HCT116 (cell line): ENCODE results near the gene LHX4. TPM values are rescaled to one million over a fixed set of nuclear protein-coding genes. Genes with fewer than 3 reads are reported as not detected.

Source experiments
- ATAC-seq: fragments of 200-7000 bp; cut with Tn5 transposase; 2 replicates; pipeline ENCODE4 v1.9.1; 2020; ENCODE audit warnings: mild to moderate bottlenecking, moderate library complexity
- BruUV-seq: library from RNA; stranded (reverse); fragments of 400-500 nt; replicated peaks from 2 replicates; lab custom pipeline; 2021; lab: Mats Ljungman, UMichigan
- CTCF ChIA-PET: fragments of 300-600 bp; sonication (Branson Sonifier 250); formaldehyde crosslinking; loops from one replicate; lab custom pipeline; 2021; ENCODE audit warnings: antibody characterized with exemption; lab: Charles Lee
- POLR2A ChIA-PET: fragments of 300-600, 350-600 bp; sonication (Branson Sonifier 250); formaldehyde crosslinking; loops from one replicate; lab custom pipeline; 2021; ENCODE audit warnings: antibody characterized with exemption; lab: Charles Lee
- RAD21 ChIA-PET, 2 experiments: fragments of 300-600 bp; sonication (Branson Sonifier 250); formaldehyde crosslinking; loops; one replicate each; lab custom pipeline; 2023; ENCODE audit warnings: low total read pairs in 2 of 2; ENCODE audit not compliant: uncharacterized antibody in 2 of 2, unreplicated experiment in 2 of 2, low non-redundant PET in 1 of 2; lab: Charles Lee
- DNase-seq: peaks from one replicate; pipeline ENCODE4 v3.0.0-alpha.2; 2010; ENCODE audit warnings: low read depth, low spot score
- H2AFZ ChIP-seq: fragments of 200-600 bp; shearing (Covaris generic), sonication (generic); 2 replicates; pipeline ENCODE4 v1.6.1; 2017; ENCODE audit warnings: low read depth, mixed run types, mixed read lengths, antibody characterized with exemption, low read length; ENCODE audit not compliant: poor library complexity, severe bottlenecking
- H3K27ac ChIP-seq: 2 replicates; pipeline ENCODE4 v1.5.1; 2012; ENCODE audit warnings: low read depth, low read length
- H3K27me3 ChIP-seq: fragments of 200-600 bp; sonication (generic); 2 replicates; pipeline ENCODE4 v1.6.1; 2016; ENCODE audit warnings: mixed run types, low read length, mixed read lengths; ENCODE audit not compliant: insufficient read depth
- H3K36me3 ChIP-seq, 2 experiments: fragments of 200-500 bp in 1 of 2; fragments of 200-600 bp in 1 of 2; sonication (Bioruptor generic) in 1 of 2; sonication (generic) in 1 of 2; 2 replicates each; pipeline versions ENCODE4 v1.5.1 to v1.6.1; 2014 to 2016; ENCODE audit warnings: low read length in 2 of 2, inconsistent platforms in 1 of 2, mixed read lengths in 1 of 2, mixed run types in 1 of 2; ENCODE audit not compliant: insufficient read depth in 2 of 2, control insufficient read depth in 1 of 2
- H3K4me1 ChIP-seq, 2 experiments: fragments of 200-600 bp in 1 of 2; sonication (generic) in 1 of 2; 2 replicates each; pipeline versions ENCODE4 v1.5.1 to v1.6.1; 2012 to 2017; ENCODE audit warnings: low read length in 2 of 2, inconsistent platforms in 1 of 2, mild to moderate bottlenecking in 1 of 2, mixed read lengths in 1 of 2, mixed run types in 1 of 2, moderate library complexity in 1 of 2; ENCODE audit not compliant: insufficient read depth in 2 of 2, control insufficient read depth in 1 of 2
- H3K4me2 ChIP-seq: fragments of 200-600 bp; sonication (generic); 2 replicates; pipeline ENCODE4 v1.6.1; 2017; ENCODE audit warnings: mixed run types, low read length, mixed read lengths
- H3K4me3 ChIP-seq, 2 experiments: fragments of 200-600 bp in 1 of 2; sonication (generic) in 1 of 2; replicated peaks in 1 of 2; 2 replicates each; pipeline ENCODE4 v1.5.1; 2011 to 2016; ENCODE audit warnings: low read length in 2 of 2, control low read depth in 1 of 2, low read depth in 1 of 2, mild to moderate bottlenecking in 1 of 2, mixed read lengths in 1 of 2, mixed run types in 1 of 2
- H3K79me2 ChIP-seq: fragments of 200-600 bp; sonication (generic); 2 replicates; pipeline ENCODE4 v1.6.1; 2017; ENCODE audit warnings: mild to moderate bottlenecking, mixed run types, low read length, moderate library complexity, mixed read lengths; ENCODE audit not compliant: insufficient read depth
- H3K9ac ChIP-seq: fragments of 200-600 bp; sonication (generic); 2 replicates; pipeline ENCODE4 v1.6.1; 2016; ENCODE audit warnings: low read length, mixed read lengths
- H3K9me2 ChIP-seq: fragments of 200-600 bp; sonication (generic), shearing (Covaris generic); 2 replicates; pipeline ENCODE4 v1.6.1; 2017; ENCODE audit warnings: mixed run types, mild to moderate bottlenecking, moderate library complexity; ENCODE audit not compliant: insufficient read depth
- H3K9me3 ChIP-seq, 2 experiments: fragments of 200-500 bp in 1 of 2; fragments of 200-600 bp in 1 of 2; sonication (Bioruptor generic) in 1 of 2; sonication (generic) in 1 of 2; 2 replicates each; pipeline ENCODE4 v1.6.1; 2014 to 2017; ENCODE audit warnings: low read length in 2 of 2, mixed read lengths in 2 of 2, inconsistent platforms in 1 of 2, low read depth in 1 of 2, mild to moderate bottlenecking in 1 of 2, mixed run types in 1 of 2, moderate library complexity in 1 of 2; ENCODE audit not compliant: control insufficient read depth in 1 of 2, insufficient read depth in 1 of 2
- H4K20me1 ChIP-seq: fragments of 200-600 bp; sonication (generic), shearing (Covaris generic); 2 replicates; pipeline ENCODE4 v1.6.1; 2017; ENCODE audit warnings: mixed run types, mild to moderate bottlenecking, moderate library complexity; ENCODE audit not compliant: insufficient read depth
- CBX3 ChIP-seq: IDR thresholded peaks from 2 replicates; pipeline ENCODE4 v1.6.1; 2012; ENCODE audit warnings: low read depth
- CEBPB ChIP-seq: IDR thresholded peaks from 2 replicates; pipeline ENCODE4 v1.6.1; 2012; ENCODE audit warnings: low read depth
- CTCF ChIP-seq, 3 experiments: fragments of 200-600 bp in 1 of 3; sonication (generic) in 1 of 3; IDR thresholded peaks in 2 of 3; conservative IDR thresholded peaks in 1 of 3; 2 replicates each; pipeline ENCODE4 v1.5.1; 2012 to 2017; ENCODE audit warnings: low read depth in 2 of 3, low read length in 2 of 3, antibody characterized with exemption in 1 of 3, borderline replicate concordance in 1 of 3, control low read depth in 1 of 3, mild to moderate bottlenecking in 1 of 3, mixed read lengths in 1 of 3, mixed run types in 1 of 3, moderate library complexity in 1 of 3; ENCODE audit not compliant: insufficient read depth in 1 of 3
- EGR1 ChIP-seq: IDR thresholded peaks from 2 replicates; pipeline ENCODE4 v1.6.1; 2012; ENCODE audit warnings: low read depth
- EZH2phosphoT487 ChIP-seq: fragments of 200-600 bp; IDR thresholded peaks from 2 replicates; pipeline ENCODE4 v1.6.1; 2018; ENCODE audit warnings: antibody characterized with exemption, borderline replicate concordance
- FOSL1 ChIP-seq: IDR thresholded peaks from 2 replicates; pipeline ENCODE4 v1.6.1; 2012; ENCODE audit warnings: low read depth
- JUND ChIP-seq: IDR thresholded peaks from 2 replicates; pipeline ENCODE4 v1.6.1; 2012
- POLR2A ChIP-seq: IDR thresholded peaks from 2 replicates; pipeline ENCODE4 v1.7.0; 2011; ENCODE audit warnings: borderline replicate concordance; ENCODE audit not compliant: insufficient read depth, insufficient read length; ENCODE audit errors: extremely low read depth
- POLR2AphosphoS5 ChIP-seq: IDR thresholded peaks from 2 replicates; pipeline ENCODE4 v1.6.1; 2011; ENCODE audit warnings: mild to moderate bottlenecking, low read depth, low read length, moderate library complexity
- RAD21 ChIP-seq: IDR thresholded peaks from 2 replicates; pipeline ENCODE4 v1.6.1; 2012; ENCODE audit warnings: low read depth, mild to moderate bottlenecking
- SP1 ChIP-seq: IDR thresholded peaks from 2 replicates; pipeline ENCODE4 v1.6.1; 2012; ENCODE audit warnings: low read depth
- SRF ChIP-seq: IDR thresholded peaks from 2 replicates; pipeline ENCODE4 v1.6.1; 2012; ENCODE audit warnings: low read depth
- TCF7L2 ChIP-seq: IDR thresholded peaks from 2 replicates; pipeline ENCODE4 v1.7.0; 2011; ENCODE audit warnings: borderline replicate concordance, inconsistent platforms; ENCODE audit not compliant: insufficient read depth, insufficient read length; ENCODE audit errors: extremely low read depth
- YY1 ChIP-seq: IDR thresholded peaks from 2 replicates; pipeline ENCODE4 v1.6.1; 2011; ENCODE audit warnings: low read length, low read depth, moderate library complexity, mild to moderate bottlenecking; ENCODE audit not compliant: insufficient replicate concordance; ENCODE audit errors: extremely low read depth
- ZFX ChIP-seq: fragments of 450-650 bp; IDR thresholded peaks from 2 replicates; pipeline ENCODE4 v1.6.1; 2017
- ZNF274 ChIP-seq: fragments of 200-500 bp; sonication (Bioruptor generic); IDR thresholded peaks from 2 replicates; pipeline ENCODE4 v1.6.1; 2014; ENCODE audit warnings: mild to moderate bottlenecking, low read depth, low read length, inconsistent platforms
- intact Hi-C: fragments of 100-400 bp; cut with micrococcal nuclease; formaldehyde crosslinking; loops from 2 replicates; pipeline ENCODE4 v1.10.0; 2022
- total RNA-seq: library from RNA; stranded (reverse); gene quantifications from one replicate; pipeline ENCODE4 v1.2.1, GENCODE V29; 2021; ENCODE audit not compliant: unreplicated experiment

LHX4 gene
- total RNA-seq, 1 experiment from 2014 or later: 0.44 TPM

- intact Hi-C loops: no loop called here
- ChIA-PET RAD21 (no interaction called here), POLR2A (no interaction called here), CTCF (interaction anchor here (0.7 kb wide), 1 partner anchor 211 kb away, joined by 3 read pairs; no protein-coding TSS in a partner anchor)
- no peaks in the 10 kb centered on the region for H3K9me2 ChIP-seq
- no peaks in the 10 kb centered on the region for H3K4me1 ChIP-seq
- no peaks in the 10 kb centered on the region for H4K20me1 ChIP-seq
- no peak overlapping the region for H3K9ac ChIP-seq
- no peak overlapping the region for H3K4me2 ChIP-seq
- H3K36me3 ChIP-seq: no peaks in the 10 kb centered on the region
- no peak overlapping the region for H3K27ac ChIP-seq
- no peak overlapping the region for H3K4me3 ChIP-seq
- no peaks in the 10 kb centered on the region for H3K79me2 ChIP-seq
- no peak for TF ChIP-seq CEBPB
- TF ChIP-seq ZFX: no peak
- TF ChIP-seq SRF: no peak
- TF ChIP-seq RAD21: no peak
- TF ChIP-seq FOSL1: no peak
- TF ChIP-seq, all 23 proteins: peak for 0
- no peak for ATAC-seq
- H2AFZ ChIP-seq: no peak overlapping the region
- no peak for DNase-seq
- no peaks in the 10 kb centered on the region for H3K27me3 ChIP-seq
- H3K9me3 ChIP-seq: no peaks in the 10 kb centered on the region
- no TSS peak for BruUV-seq
Measured at GRCh38 chr1:180270530-180271271, 40.6 kb downstream of the LHX4 start.

GRCh38 chr1:180271272-180272255 is 41.5 kb downstream of the LHX4 start:
- H3K36me3 ChIP-seq: no peaks in the 10 kb centered on the region
- ATAC-seq: no peak
- no peaks in the 10 kb centered on the region for H4K20me1 ChIP-seq
- H3K79me2 ChIP-seq: no peaks in the 10 kb centered on the region
- no peaks in the 10 kb centered on the region for H3K9me3 ChIP-seq
- H3K4me1 ChIP-seq: no peaks in the 10 kb centered on the region
- H2AFZ ChIP-seq: no peak overlapping the region
- ChIA-PET CTCF (no interaction called here), RAD21 (no interaction called here), POLR2A (no interaction called here)
- H3K4me3 ChIP-seq: no peak overlapping the region
- H3K9me2 ChIP-seq: no peaks in the 10 kb centered on the region
- no peak for DNase-seq
- H3K27ac ChIP-seq: no peak overlapping the region
- H3K27me3 ChIP-seq: no peaks in the 10 kb centered on the region
- BruUV-seq: no TSS peak
- H3K9ac ChIP-seq: no peak overlapping the region
- H3K4me2 ChIP-seq: no peak overlapping the region
- TF ChIP-seq ZNF274 (no peak), EZH2phosphoT487 (no peak), EGR1 (no peak), YY1 (no peak), JUND (no peak), CTCF (IDR thresholded peaks at IDR 0.05 in 2 of 3, conservative IDR thresholded peaks at IDR 0.05 in 1 of 3; ENCODE audit: borderline replicate concordance in 1 of 3, insufficient read depth in 1 of 3, low read depth in 2 of 3, low read length in 2 of 3) (no peak), RAD21 (no peak), CBX3 (no peak), POLR2AphosphoS5 (no peak), SP1 (no peak), CEBPB (no peak), ZFX (no peak), POLR2A (no peak), TCF7L2 (no peak)
- intact Hi-C loops: no loop called here
